HepG2 (cell line): Measurements from ENCODE around the gene RAMP3. TPM values are rescaled to one million over a fixed set of nuclear protein-coding genes. Genes with fewer than 3 reads are reported as not detected.

Source experiments
- ELF4 ChIP-seq: sonication (generic); formaldehyde crosslinking; IDR thresholded peaks from 2 replicates; pipeline ENCODE4 v1.5.0; 2020; ENCODE audit warnings: missing genetic modification reagents, mild to moderate bottlenecking, moderate library complexity, borderline replicate concordance
- FOXO1 ChIP-seq: sonication (generic); formaldehyde crosslinking; IDR thresholded peaks from 2 replicates; pipeline ENCODE4 v1.4.0; 2020; ENCODE audit warnings: missing genetic modification reagents
- GFI1 ChIP-seq: sonication (generic); formaldehyde crosslinking; IDR thresholded peaks from 2 replicates; pipeline ENCODE4 v1.5.0; 2020; ENCODE audit warnings: missing genetic modification reagents, mild to moderate bottlenecking, borderline replicate concordance
- RXRA ChIP-seq: sonication (generic); formaldehyde crosslinking; IDR thresholded peaks from 2 replicates; pipeline ENCODE4 v1.5.1; 2020; ENCODE audit warnings: missing genetic modification reagents
- SIX4 ChIP-seq: sonication (generic); formaldehyde crosslinking; IDR thresholded peaks from 2 replicates; pipeline ENCODE4 v1.4.0; 2020; ENCODE audit warnings: missing genetic modification reagents
- XBP1 ChIP-seq: sonication (generic); formaldehyde crosslinking; IDR thresholded peaks from 2 replicates; pipeline ENCODE4 v1.5.0; 2020; ENCODE audit warnings: missing genetic modification reagents
- ZEB1 ChIP-seq: IDR thresholded peaks from 2 replicates; pipeline ENCODE4 v1.6.1; 2012; ENCODE audit warnings: mild to moderate bottlenecking, low read depth, inconsistent platforms; ENCODE audit not compliant: insufficient replicate concordance
- ZNF143 ChIP-seq: sonication (generic); formaldehyde crosslinking; IDR thresholded peaks from 2 replicates; pipeline ENCODE4 v1.4.0; 2020; ENCODE audit warnings: missing genetic modification reagents
- ZNF33B ChIP-seq: sonication (generic); formaldehyde crosslinking; IDR thresholded peaks from 2 replicates; pipeline ENCODE4 v1.5.1; 2020; ENCODE audit warnings: mild to moderate bottlenecking, missing genetic modification reagents
- ZNF672 ChIP-seq: sonication (generic); formaldehyde crosslinking; IDR thresholded peaks from 2 replicates; pipeline ENCODE4 v1.8.1; 2022; ENCODE audit warnings: missing genetic modification reagents
- ZNF709 ChIP-seq: sonication (generic); formaldehyde crosslinking; IDR thresholded peaks from 2 replicates; pipeline ENCODE4 v1.5.0; 2020; ENCODE audit warnings: mild to moderate bottlenecking, missing genetic modification reagents
- ZNF839 ChIP-seq: sonication (generic); formaldehyde crosslinking; IDR thresholded peaks from 2 replicates; pipeline ENCODE4 v1.4.0; 2020; ENCODE audit warnings: missing genetic modification reagents, mild to moderate bottlenecking, borderline replicate concordance
- ZSCAN25 ChIP-seq: sonication (generic); formaldehyde crosslinking; IDR thresholded peaks from 2 replicates; pipeline ENCODE4 v1.8.0; 2022; ENCODE audit warnings: mild to moderate bottlenecking, missing genetic modification reagents
- ZZZ3 ChIP-seq: sonication (generic); formaldehyde crosslinking; IDR thresholded peaks from 2 replicates; pipeline ENCODE4 v1.4.0; 2020; ENCODE audit warnings: missing genetic modification reagents, mild to moderate bottlenecking, borderline replicate concordance
- polyA plus RNA-seq, 8 experiments: library from polyadenylated mRNA; depleted of rRNA in 3 of 8; stranded (reverse) in 7 of 8; unstranded in 1 of 8; fragments of >200 nt; fragmentation: Illumina TruSeq in 4 of 8; extraction: Trizol in 4 of 8; gene quantifications; 2 replicates each; pipeline versions ENCODE4 v1.2.1 to v1.2.3, GENCODE V29; 2011 to 2016; ENCODE audit warnings: low read depth in 4 of 8, missing spikeins in 1 of 8, mixed read lengths in 1 of 8; ENCODE audit not compliant: insufficient read depth in 1 of 8
- total RNA-seq, 5 experiments: library from RNA; depleted of rRNA; stranded (reverse); fragments of >200 nt; fragmentation: Illumina TruSeq; extraction: Trizol; gene quantifications; 2 replicates each; pipeline ENCODE4 v1.2.3, GENCODE V29; 2016; ENCODE audit warnings: low read depth in 1 of 5
- TF ChIP-seq, protein P1 (sequence below): sonication (generic); formaldehyde crosslinking; conservative IDR thresholded peaks from 2 replicates; pipeline ENCODE4 v1.8.0; 2022; ENCODE audit warnings: mild to moderate bottlenecking, moderate library complexity, missing genetic modification reagents
- TF ChIP-seq, protein P2 (sequence below): sonication (generic); formaldehyde crosslinking; IDR thresholded peaks from 2 replicates; pipeline ENCODE4 v1.5.0; 2020; ENCODE audit warnings: mild to moderate bottlenecking, missing genetic modification reagents
- TF ChIP-seq, protein P3 (sequence below): sonication (generic); formaldehyde crosslinking; conservative IDR thresholded peaks from 2 replicates; pipeline ENCODE4 v1.4.0; 2020; ENCODE audit warnings: missing genetic modification reagents
- TF ChIP-seq, protein P4 (sequence below): IDR thresholded peaks from 2 replicates; pipeline ENCODE4 v1.6.1; 2016; ENCODE audit warnings: low read depth
- TF ChIP-seq, protein P5 (sequence below): sonication (generic); formaldehyde crosslinking; IDR thresholded peaks from 2 replicates; pipeline ENCODE4 v1.5.0; 2020; ENCODE audit warnings: mild to moderate bottlenecking, missing genetic modification reagents

The RAMP3 gene
- total and polyA plus RNA-seq, 2 of the 13 experiments (the other 11 are each of a cell fraction or from before 2014, with no cell fraction given): not detected

DNA sequence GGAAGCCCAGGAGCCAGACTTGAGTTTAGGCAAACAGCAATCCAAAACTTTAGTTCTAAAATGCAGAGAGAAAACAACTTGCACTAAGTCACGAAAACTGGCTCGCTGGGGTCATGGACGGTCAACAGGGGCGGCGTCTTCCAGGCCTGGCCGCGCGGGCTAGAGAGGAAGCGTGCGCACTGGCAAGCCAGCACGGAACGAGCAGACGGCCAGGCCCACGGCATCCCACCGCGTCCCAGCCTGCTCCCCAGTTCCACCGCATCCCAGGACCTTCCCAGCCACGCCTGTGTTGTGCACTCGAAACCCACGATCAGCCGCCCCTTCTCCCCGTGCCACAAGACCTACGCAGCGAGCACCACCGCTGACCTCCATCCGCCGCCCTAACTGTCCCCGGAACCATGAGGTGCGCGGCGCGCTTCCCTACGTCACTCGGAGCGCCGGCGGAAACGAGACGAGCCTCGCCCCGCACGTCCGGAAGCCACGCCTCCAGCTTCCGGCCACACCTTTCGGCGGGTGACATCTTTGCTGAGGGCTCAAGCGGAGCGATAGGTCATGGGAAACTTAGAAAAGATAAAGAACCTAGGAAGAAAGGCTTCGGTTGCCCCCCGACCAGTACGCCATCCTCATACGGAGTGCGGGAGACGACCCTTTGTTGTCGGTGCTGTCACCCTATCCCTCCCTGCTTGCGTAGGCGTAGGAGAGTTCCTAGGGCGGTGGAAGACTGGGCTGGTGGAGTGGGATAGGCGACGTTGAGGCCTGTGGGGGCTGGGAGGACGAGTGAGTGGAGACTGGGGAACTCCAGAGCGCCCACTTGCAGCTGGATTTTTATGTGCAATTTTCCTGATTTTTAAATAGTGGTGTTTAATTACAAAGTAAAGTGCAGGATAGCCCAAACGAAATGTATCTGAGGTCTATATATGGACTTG lies 46.0 kb upstream of the RAMP3 start, which contains the start of gene TBRG4 (continued):
- TF ChIP-seq, protein P1, sequence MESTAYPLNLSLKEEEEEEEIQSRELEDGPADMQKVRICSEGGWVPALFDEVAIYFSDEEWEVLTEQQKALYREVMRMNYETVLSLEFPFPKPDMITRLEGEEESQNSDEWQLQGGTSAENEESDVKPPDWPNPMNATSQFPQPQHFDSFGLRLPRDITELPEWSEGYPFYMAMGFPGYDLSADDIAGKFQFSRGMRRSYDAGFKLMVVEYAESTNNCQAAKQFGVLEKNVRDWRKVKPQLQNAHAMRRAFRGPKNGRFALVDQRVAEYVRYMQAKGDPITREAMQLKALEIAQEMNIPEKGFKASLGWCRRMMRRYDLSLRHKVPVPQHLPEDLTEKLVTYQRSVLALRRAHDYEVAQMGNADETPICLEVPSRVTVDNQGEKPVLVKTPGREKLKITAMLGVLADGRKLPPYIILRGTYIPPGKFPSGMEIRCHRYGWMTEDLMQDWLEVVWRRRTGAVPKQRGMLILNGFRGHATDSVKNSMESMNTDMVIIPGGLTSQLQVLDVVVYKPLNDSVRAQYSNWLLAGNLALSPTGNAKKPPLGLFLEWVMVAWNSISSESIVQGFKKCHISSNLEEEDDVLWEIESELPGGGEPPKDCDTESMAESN (CRISPR knock-in tag): peak; percentile 94
- TF ChIP-seq GFI1 (peak; percentile 79), RXRA (CRISPR knock-in tag) (peak; percentile 88), XBP1 (no peak), FOXO1 (CRISPR knock-in tag) (peak; percentile 57), ZEB1 (no peak), ZZZ3 (CRISPR knock-in tag) (peak; percentile 97; the same call in 1 of the 2 replicates), ZNF33B (CRISPR knock-in tag) (peak; percentile 55; the same call in 1 of the 2 replicates), ZSCAN25 (peak; percentile 79; the same call in 1 of the 2 replicates), ZNF672 (CRISPR knock-in tag) (0 out of 2 replicates have a peak, but pooled peaks have one; percentile 73), SIX4 (CRISPR knock-in tag) (peak; percentile 25; the same call in 1 of the 2 replicates), ZNF839 (CRISPR knock-in tag) (0 out of 2 replicates have a peak, but pooled peaks have one; percentile 55), ZNF143 (CRISPR knock-in tag) (no peak; the same call in 1 of the 2 replicates), ELF4 (peak; percentile 94; the same call in 1 of the 2 replicates), ZNF709 (CRISPR knock-in tag) (peak; percentile 81)
- TF ChIP-seq, protein P2, sequence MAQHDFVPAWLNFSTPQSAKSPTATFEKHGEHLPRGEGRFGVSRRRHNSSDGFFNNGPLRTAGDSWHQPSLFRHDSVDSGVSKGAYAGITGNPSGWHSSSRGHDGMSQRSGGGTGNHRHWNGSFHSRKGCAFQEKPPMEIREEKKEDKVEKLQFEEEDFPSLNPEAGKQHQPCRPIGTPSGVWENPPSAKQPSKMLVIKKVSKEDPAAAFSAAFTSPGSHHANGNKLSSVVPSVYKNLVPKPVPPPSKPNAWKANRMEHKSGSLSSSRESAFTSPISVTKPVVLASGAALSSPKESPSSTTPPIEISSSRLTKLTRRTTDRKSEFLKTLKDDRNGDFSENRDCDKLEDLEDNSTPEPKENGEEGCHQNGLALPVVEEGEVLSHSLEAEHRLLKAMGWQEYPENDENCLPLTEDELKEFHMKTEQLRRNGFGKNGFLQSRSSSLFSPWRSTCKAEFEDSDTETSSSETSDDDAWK: no peak
- TF ChIP-seq, protein P3, sequence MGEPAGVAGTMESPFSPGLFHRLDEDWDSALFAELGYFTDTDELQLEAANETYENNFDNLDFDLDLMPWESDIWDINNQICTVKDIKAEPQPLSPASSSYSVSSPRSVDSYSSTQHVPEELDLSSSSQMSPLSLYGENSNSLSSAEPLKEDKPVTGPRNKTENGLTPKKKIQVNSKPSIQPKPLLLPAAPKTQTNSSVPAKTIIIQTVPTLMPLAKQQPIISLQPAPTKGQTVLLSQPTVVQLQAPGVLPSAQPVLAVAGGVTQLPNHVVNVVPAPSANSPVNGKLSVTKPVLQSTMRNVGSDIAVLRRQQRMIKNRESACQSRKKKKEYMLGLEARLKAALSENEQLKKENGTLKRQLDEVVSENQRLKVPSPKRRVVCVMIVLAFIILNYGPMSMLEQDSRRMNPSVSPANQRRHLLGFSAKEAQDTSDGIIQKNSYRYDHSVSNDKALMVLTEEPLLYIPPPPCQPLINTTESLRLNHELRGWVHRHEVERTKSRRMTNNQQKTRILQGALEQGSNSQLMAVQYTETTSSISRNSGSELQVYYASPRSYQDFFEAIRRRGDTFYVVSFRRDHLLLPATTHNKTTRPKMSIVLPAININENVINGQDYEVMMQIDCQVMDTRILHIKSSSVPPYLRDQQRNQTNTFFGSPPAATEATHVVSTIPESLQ (CRISPR knock-in tag): no peak
- TF ChIP-seq, protein P4, sequence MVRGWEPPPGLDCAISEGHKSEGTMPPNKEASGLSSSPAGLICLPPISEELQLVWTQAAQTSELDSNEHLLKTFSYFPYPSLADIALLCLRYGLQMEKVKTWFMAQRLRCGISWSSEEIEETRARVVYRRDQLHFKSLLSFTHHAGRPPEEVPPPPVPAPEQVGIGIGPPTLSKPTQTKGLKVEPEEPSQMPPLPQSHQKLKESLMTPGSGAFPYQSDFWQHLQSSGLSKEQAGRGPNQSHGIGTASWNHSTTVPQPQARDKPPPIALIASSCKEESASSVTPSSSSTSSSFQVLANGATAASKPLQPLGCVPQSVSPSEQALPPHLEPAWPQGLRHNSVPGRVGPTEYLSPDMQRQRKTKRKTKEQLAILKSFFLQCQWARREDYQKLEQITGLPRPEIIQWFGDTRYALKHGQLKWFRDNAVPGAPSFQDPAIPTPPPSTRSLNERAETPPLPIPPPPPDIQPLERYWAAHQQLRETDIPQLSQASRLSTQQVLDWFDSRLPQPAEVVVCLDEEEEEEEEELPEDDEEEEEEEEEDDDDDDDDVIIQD (CRISPR knock-in tag): peak; percentile 65
- TF ChIP-seq, protein P5, sequence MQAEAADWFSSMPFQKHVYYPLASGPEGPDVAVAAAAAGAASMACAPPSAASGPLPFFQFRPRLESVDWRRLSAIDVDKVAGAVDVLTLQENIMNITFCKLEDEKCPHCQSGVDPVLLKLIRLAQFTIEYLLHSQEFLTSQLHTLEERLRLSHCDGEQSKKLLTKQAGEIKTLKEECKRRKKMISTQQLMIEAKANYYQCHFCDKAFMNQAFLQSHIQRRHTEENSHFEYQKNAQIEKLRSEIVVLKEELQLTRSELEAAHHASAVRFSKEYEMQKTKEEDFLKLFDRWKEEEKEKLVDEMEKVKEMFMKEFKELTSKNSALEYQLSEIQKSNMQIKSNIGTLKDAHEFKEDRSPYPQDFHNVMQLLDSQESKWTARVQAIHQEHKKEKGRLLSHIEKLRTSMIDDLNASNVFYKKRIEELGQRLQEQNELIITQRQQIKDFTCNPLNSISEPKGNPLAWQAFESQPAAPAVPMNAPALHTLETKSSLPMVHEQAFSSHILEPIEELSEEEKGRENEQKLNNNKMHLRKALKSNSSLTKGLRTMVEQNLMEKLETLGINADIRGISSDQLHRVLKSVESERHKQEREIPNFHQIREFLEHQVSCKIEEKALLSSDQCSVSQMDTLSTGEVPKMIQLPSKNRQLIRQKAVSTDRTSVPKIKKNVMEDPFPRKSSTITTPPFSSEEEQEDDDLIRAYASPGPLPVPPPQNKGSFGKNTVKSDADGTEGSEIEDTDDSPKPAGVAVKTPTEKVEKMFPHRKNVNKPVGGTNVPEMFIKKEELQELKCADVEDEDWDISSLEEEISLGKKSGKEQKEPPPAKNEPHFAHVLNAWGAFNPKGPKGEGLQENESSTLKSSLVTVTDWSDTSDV (CRISPR knock-in tag): peak; percentile 92; the same call in 1 of the 2 replicates
